ENCODE results near the gene FNDC3B. TPM values are rescaled to one million over a fixed set of nuclear protein-coding genes. Genes with fewer than 3 reads are reported as not detected.

FNDC3B gene
- total RNA-seq, 1 donor from 2014 or later = 71.3 TPM

DNA sequence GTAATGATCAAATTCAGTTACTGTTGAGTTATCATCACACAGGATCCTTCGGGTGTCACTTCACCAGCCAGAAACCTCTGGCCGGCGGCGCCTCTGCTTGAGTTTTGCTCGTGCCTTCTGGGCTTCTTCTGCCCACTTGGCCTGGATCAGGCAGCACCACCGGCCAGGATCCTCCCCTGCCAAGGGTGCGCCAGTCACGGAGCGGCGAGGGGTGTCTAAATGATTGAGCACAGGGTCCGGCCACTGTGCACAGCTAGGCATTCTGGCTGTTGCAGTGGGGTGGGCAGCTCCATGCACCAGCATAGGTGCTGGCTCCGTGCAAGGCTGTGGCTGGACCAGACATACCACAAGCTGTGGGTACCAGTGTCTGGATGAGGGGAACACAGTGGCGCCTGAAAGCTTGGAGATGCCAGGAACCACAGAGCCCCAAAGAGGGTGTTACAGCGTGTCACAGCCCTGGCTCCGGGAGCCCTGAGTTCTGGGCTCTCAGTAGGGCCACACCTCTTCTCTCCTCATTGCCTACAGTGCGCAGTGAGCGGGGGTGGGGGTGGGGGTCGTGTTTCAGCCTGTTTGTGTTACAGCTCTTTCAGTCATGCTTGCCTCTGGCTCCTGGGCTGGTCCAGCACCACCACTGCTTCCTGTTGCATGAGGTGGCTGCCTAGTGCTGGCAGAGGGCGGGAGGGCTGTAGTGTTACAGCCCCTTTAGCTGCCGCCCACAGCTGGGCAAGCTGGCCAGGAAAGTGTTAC is 169.4 kb downstream of the FNDC3B start:
- H3K36me3 ChIP-seq (ENCODE audit: control insufficient read depth, insufficient read depth, low read length) = no peaks in the 10 kb centered on the region
- no peak for DNase-seq (ENCODE audit: low read depth)
- H3K4me3 ChIP-seq (ENCODE audit: low read depth, low read length) = no peak overlapping the region
- H3K27me3 ChIP-seq (ENCODE audit: control insufficient read depth, insufficient read depth, low read length) = no peaks in the 10 kb centered on the region
- TF ChIP-seq, protein P1, sequence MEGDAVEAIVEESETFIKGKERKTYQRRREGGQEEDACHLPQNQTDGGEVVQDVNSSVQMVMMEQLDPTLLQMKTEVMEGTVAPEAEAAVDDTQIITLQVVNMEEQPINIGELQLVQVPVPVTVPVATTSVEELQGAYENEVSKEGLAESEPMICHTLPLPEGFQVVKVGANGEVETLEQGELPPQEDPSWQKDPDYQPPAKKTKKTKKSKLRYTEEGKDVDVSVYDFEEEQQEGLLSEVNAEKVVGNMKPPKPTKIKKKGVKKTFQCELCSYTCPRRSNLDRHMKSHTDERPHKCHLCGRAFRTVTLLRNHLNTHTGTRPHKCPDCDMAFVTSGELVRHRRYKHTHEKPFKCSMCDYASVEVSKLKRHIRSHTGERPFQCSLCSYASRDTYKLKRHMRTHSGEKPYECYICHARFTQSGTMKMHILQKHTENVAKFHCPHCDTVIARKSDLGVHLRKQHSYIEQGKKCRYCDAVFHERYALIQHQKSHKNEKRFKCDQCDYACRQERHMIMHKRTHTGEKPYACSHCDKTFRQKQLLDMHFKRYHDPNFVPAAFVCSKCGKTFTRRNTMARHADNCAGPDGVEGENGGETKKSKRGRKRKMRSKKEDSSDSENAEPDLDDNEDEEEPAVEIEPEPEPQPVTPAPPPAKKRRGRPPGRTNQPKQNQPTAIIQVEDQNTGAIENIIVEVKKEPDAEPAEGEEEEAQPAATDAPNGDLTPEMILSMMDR (IDR thresholded peaks at IDR 0.05; ENCODE audit: insufficient read depth, low read length, poor library complexity, severe bottlenecking) = no peak

DNA sequence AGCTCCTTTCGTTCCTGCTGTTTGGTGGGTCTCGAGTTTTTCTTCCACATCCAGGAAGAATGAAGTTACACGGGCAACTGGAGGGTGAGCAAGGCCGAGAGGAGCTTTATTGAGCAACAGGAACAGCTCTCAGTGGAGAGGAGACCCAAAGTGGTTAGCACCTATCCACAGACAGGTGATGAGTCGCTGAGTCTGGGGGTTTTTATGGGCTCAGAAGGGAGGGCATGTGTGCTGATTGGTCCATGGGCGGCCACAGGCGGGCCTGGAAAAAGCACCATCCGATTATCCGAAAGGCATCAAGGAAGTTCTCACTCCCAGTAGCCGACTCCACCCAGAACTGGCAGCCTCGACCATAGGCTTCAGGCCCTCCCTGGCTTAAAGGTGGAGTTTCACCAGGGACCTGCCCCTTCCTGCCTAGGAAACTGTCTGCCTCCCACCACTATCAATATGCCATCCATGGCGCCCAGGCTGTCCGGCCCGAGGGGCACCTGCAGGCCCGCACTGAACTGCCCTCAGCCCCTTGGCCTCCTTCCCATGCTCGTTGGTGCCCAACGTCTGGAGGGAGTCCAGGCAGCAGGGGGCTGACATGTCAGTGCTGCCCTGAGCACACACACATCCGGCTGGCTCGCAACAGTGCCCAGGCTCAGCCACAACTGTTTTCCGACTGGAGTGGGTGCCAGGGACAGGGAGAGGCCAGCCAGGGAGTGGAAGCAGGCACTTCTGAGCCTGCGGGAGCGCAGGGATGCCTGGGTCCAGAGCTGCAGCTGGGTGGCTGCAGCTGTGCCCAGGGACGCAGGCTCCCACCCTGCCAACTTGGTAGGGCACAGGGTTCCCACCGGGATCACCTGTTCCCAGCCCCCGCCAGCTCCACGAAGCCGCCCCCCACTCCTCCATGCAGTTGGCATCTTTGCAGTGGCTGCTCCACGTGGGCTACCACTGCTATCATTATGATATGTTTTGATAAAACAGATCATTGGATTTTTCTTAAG is 170.2 kb downstream of the FNDC3B start:
- Histone ChIP-seq H3K4me3 (ENCODE audit: low read depth, low read length) (no peak overlapping the region), H3K27me3 (ENCODE audit: control insufficient read depth, insufficient read depth, low read length) (no peaks in the 10 kb centered on the region), H3K36me3 (ENCODE audit: control insufficient read depth, insufficient read depth, low read length) (no peaks in the 10 kb centered on the region)
- TF ChIP-seq, protein P1 (IDR thresholded peaks at IDR 0.05; ENCODE audit: insufficient read depth, low read length, poor library complexity, severe bottlenecking) = no peak
- no peak for DNase-seq (ENCODE audit: low read depth)

- no peak for DNase-seq (ENCODE audit: low read depth)
- TF ChIP-seq, protein P1 (IDR thresholded peaks at IDR 0.05; ENCODE audit: insufficient read depth, low read length, poor library complexity, severe bottlenecking) = no peak
- Histone ChIP-seq H3K4me3 (ENCODE audit: low read depth, low read length) (no peak overlapping the region), H3K36me3 (ENCODE audit: control insufficient read depth, insufficient read depth, low read length) (no peaks in the 10 kb centered on the region), H3K27me3 (ENCODE audit: control insufficient read depth, insufficient read depth, low read length) (no peaks in the 10 kb centered on the region)
These were observed 171.0 kb downstream of the FNDC3B start for GRCh38 chr3:172210355-172210754.

DNA sequence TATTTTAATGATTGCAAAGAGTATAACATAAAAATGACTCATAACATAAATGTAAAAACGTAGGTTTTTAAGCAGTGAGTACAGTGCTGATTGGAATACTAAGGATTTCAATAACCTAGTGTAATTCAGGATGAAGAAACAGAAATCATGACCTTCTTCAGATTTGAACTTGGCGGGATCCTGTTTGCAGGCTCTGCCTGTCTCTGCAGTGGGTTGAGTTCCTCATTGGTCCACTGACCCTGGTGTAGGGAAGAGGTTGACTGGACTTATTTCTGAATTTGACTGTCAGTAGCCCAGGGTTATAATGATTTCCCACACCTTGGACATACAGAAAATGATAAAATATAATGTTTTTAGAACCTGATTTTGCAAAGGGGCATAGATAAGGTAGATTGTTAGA is 171.7 kb downstream of the FNDC3B start:
- H3K27me3 ChIP-seq (ENCODE audit: control insufficient read depth, insufficient read depth, low read length) = no peaks in the 10 kb centered on the region
- DNase-seq (ENCODE audit: low read depth) = no peak
- TF ChIP-seq, protein P1 (IDR thresholded peaks at IDR 0.05; ENCODE audit: insufficient read depth, low read length, poor library complexity, severe bottlenecking) = no peak
- no peak overlapping the region for H3K4me3 ChIP-seq (ENCODE audit: low read depth, low read length)
- H3K36me3 ChIP-seq (ENCODE audit: control insufficient read depth, insufficient read depth, low read length) = no peaks in the 10 kb centered on the region

DNA sequence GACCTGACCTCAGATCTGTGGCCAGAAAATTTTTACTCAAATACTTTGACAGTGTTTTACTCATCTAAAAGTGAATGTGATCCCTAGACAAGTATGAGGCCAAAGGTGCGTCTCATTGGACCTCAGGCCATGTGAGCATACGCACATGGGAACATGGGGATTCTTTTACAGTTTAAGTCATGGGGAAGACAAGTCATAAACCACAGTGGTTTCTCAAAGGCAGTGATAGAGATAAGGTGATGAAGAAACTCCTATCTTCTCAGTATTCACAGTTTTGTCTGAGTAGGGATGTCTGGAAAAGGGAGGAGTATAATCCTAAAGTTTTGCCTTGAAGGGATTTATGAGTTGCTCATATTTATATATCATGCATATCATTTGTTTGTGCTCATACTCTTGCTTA is 173.8 kb downstream of the FNDC3B start:
- TF ChIP-seq, protein P1 (IDR thresholded peaks at IDR 0.05; ENCODE audit: insufficient read depth, low read length, poor library complexity, severe bottlenecking) = no peak
- Histone ChIP-seq H3K36me3 (ENCODE audit: control insufficient read depth, insufficient read depth, low read length) (no peaks in the 10 kb centered on the region), H3K27me3 (ENCODE audit: control insufficient read depth, insufficient read depth, low read length) (no peaks in the 10 kb centered on the region), H3K4me3 (ENCODE audit: low read depth, low read length) (no peak overlapping the region)
- DNase-seq (ENCODE audit: low read depth) = no peak

Measured in kidney epithelial cell (primary cell).